ENCODE results near the gene ABCE1.

GRCh38 chr4:145075742-145076468 lies 22.2 kb upstream of the ABCE1 start:
- no peak for TF ChIP-seq POLR2AphosphoS5 (IDR thresholded peaks at IDR 0.05; ENCODE audit: borderline replicate concordance, low read depth, low read length)
- no peak for TF ChIP-seq EZH2 (IDR thresholded peaks at IDR 0.05)
